GM18505 (cell line): ENCODE data around the gene RIN3.

Source experiments
- ATAC-seq: cut with Tn5 transposase; IDR thresholded peaks from one replicate; pipeline ENCODE4 v1.9.1; 2021; ENCODE audit not compliant: unreplicated experiment
- POLR2A ChIP-seq: IDR thresholded peaks from 4 replicates; pipeline ENCODE4 v1.6.1; 2011; ENCODE audit warnings: borderline replicate concordance; ENCODE audit not compliant: insufficient read depth, insufficient read length; ENCODE audit errors: extremely low read depth

Gene RIN3

GRCh38 chr14:92491782-92492181 lies 21.8 kb upstream of the RIN3 start:
- ATAC-seq = no peak
- TF ChIP-seq POLR2A = no peak

DNA sequence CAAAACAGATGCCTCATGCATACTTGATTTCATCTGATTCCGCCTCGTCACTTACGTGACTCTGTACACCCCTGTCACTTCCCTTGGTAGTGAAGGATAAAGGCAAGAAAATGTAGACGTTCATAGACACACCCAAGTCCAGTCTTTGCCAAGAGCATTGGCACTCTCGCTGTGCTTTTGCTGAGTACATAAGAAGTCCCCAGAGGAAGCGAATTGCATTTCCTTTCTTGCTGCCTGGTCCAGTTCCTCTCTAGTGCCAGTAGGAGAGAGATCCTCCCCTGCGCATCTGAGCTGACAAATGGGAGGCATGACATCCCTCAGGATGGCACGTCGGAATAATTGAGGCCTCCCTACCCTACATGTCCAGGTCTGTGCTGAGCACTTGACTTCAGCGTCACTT lies 21.3 kb upstream of the RIN3 start:
- no peak for ATAC-seq
- no peak for TF ChIP-seq POLR2A

DNA sequence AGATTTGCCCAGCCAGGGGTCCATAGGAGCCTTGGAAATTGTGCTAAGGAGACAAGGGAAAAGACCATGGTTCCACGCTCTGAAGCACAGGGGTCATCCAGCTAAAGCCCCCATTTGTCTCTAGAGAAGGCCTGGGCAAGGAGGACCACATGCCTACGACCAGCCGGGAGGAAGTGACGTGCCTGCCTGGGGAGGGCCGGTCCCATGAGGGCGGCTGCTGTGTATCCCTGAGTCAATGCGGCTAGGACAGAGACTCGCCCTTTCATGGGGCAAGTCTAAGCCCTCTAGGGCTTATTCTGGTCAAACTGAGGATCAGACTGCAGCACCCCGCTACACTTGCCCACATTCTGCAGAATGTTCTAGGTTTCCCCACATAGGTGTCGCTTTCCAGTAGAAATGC lies 20.6 kb upstream of the RIN3 start:
- no peak for TF ChIP-seq POLR2A
- ATAC-seq = no peak

DNA sequence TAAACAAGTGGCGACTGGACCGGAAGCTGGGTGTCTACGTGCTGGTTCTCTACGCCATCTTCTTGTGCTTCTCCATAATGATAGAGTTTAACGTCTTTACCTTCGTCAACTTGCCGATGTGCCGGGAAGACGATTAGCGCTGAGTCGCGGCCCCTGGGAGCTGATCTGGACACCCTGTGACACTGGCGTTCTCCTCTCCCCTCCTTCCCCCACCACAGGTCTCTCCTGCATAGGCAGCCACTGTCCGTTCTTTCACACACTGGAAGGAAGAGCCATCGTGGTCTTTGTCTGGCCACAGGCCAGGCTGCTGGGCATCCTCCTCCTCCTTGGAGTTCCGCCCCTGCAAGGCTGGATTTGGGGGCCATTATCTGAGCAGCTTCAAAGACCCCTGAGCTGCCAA lies 20.1 kb upstream of the RIN3 start:
- no peak for TF ChIP-seq POLR2A
- no peak for ATAC-seq

GRCh38 chr14:92494512-92494911 lies 19.1 kb upstream of the RIN3 start:
- TF ChIP-seq POLR2A = no peak
- no peak for ATAC-seq

DNA sequence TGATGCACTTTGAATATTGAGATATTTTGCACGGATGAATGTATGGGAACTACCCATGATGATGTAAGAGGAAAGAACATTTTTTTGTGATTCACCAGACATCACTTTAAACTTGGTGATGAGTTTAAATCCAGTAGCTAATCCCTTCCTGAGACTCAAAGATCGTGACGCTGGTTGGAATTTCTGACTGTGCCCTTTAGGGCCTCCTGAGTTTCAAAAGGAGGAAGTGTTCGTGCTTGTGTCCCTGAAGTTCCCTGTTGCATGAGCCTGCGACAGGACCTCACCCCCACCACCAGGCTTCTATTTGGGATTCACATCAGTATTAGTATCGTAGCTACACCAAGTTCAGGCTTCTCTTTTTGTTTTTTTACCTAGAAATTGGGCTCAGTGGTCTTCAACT lies 18.6 kb upstream of the RIN3 start:
- no peak for TF ChIP-seq POLR2A
- ATAC-seq = no peak

- no peak for ATAC-seq
- TF ChIP-seq POLR2A = no peak
These were observed 17.3 kb upstream of the RIN3 start for GRCh38 chr14:92496191-92496857.

DNA sequence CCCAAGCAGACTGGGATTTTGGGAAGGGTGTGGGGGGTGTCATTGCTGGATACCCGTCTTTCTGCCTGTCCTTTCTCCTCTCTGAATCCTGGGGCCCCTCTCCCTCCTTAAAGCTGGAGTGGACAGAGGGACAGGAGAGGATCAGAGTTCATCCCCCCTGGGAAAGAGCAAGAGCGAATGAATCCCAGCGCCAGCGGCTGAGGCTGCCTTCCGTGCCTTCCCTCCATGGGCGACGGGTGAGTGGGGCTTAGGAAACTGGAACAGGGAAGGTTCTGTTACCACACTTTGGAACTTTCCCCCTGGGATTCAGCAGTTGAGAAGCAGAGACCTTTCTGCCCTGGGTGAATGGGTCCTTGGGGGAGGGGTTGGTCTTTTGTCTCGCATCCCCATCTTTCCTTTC lies 16.2 kb upstream of the RIN3 start:
- ATAC-seq = no peak
- TF ChIP-seq POLR2A = no peak

GRCh38 chr14:92499234-92499633 lies 14.3 kb upstream of the RIN3 start:
- no peak for ATAC-seq
- TF ChIP-seq POLR2A = no peak

DNA sequence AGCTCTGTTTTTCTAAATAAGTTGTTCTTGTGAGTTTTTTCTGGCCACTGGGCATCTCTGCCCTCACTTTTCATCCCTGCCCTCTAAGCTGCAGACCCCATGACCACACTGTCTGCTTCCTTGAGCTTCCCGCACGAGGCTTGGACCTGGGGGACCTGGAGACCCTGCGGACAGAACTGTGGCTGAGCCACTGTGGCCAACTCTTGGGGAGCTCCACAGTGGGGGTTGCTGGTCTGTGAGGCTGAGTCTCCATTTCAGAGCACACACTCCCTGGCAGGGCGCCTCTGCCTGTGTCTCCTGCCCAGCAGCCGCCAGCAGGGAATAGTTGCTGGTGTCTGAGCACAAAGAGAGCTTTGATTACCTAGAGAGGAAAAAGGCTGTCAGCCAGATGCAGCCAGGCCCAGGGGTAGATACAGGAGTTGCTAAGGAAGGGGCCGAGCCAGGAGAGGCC lies 13.1 kb upstream of the RIN3 start:
- no peak for ATAC-seq
- TF ChIP-seq POLR2A = no peak

GRCh38 chr14:92501891-92502351 lies 11.7 kb upstream of the RIN3 start:
- no peak for ATAC-seq

DNA sequence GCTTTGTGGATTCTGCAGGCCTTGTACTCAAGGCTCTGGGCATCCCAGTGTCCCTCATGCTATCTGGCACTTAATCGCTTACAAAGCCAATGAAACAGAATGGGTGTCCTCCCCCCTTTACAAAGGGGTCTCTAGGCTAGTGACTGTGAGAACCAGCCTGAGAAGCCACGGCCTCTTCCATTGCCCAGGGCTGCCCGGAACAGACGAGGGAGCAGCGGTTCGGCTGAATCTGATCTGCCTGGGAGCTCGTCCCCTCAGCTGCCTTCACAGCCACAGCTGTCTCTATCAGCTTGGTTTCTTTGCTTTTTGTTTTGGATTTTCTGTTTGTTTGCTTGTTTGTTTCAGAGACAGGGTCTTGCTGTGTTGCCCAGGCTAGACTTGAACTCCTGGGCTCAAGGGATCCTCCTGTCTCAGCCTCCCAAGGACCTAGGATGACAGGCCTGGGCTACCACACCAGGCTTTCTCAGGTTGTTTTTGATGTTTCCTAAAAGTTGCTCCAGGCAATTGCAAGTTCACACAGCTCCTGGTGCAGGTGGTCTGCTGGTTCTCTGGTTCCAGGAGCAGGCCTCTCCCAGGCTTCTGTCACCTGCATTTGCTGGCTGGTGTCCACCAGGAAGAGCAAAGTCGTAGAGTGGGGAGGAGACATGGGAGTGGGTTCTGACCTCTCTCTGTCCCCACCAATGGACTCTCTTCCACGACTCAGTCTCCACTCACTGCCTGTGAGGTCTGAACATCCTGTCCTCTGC lies 10.9 kb upstream of the RIN3 start:
- TF ChIP-seq POLR2A = no peak
- no peak for ATAC-seq

More at GRCh38 chr14:92501891-92502351, 11.7 kb upstream of the RIN3 start:
- TF ChIP-seq POLR2A = no peak

- no peak for TF ChIP-seq POLR2A
- ATAC-seq = no peak
These were observed 9.7 kb upstream of the RIN3 start for GRCh38 chr14:92503756-92504491.
